Measurements from ENCODE around the gene PIBF1.
"Not testable (repeated sequence)": the region's sequence is repeated elsewhere in the genome, so short reads cannot be mapped to it uniquely, and the experiment has no call there.

Gene PIBF1

GRCh38 chr13:72781451-72782439, at the start of gene PIBF1, which contains the start of gene DIS3:
Gene PIBF1 (plus strand): TSS chr13:72782133. CDS start chr13:72783470, 1,337 bp downstream.
Gene DIS3 (minus strand): TSS chr13:72781900. CDS start chr13:72781832, 68 bp downstream.
- peak; percentile 99 for DNase-seq

GRCh38 chr13:72737033-72737432, 44.9 kb upstream of the PIBF1 start:
- no peak for DNase-seq

GRCh38 chr13:72740015-72740414, 41.9 kb upstream of the PIBF1 start:
- DNase-seq, result no peak

- DNase-seq, result no peak
Observed at GRCh38 chr13:72745260-72745659, 36.7 kb upstream of the PIBF1 start.

GRCh38 chr13:72751220-72751619, 30.7 kb upstream of the PIBF1 start:
- no peak for DNase-seq

GRCh38 chr13:72754111-72754510, 27.8 kb upstream of the PIBF1 start:
- no peak for DNase-seq

- no peak for DNase-seq
Observed at GRCh38 chr13:72757792-72758535, 24.0 kb upstream of the PIBF1 start.

- DNase-seq, result no peak
Observed at GRCh38 chr13:72760189-72760588, 21.7 kb upstream of the PIBF1 start.

GRCh38 chr13:72763411-72763810, 18.5 kb upstream of the PIBF1 start:
- no peak for DNase-seq

GRCh38 chr13:72774019-72774418, 7.9 kb upstream of the PIBF1 start:
- DNase-seq, result no peak

GRCh38 chr13:72782717-72783116, 784 bp downstream of the PIBF1 start:
- peak; percentile 28 for DNase-seq

- DNase-seq, result not testable (repeated sequence)
Observed at GRCh38 chr13:72784679-72785078, 2.7 kb downstream of the PIBF1 start.

GRCh38 chr13:72788831-72789230, 6.9 kb downstream of the PIBF1 start:
- no peak for DNase-seq

- no peak for DNase-seq
Observed at GRCh38 chr13:72792640-72793039, 10.7 kb downstream of the PIBF1 start.

- DNase-seq, result no peak
Observed at GRCh38 chr13:72798817-72799216, 16.9 kb downstream of the PIBF1 start.

GRCh38 chr13:72804301-72804700, 22.4 kb downstream of the PIBF1 start:
- DNase-seq, result no peak

GRCh38 chr13:72805676-72806346, 23.9 kb downstream of the PIBF1 start:
- peak; percentile 74 for DNase-seq

- DNase-seq, result not testable (repeated sequence)
Observed at GRCh38 chr13:72806514-72806913, 24.6 kb downstream of the PIBF1 start.

GRCh38 chr13:72808917-72809500, 27.1 kb downstream of the PIBF1 start:
- peak; percentile 59 for DNase-seq

GRCh38 chr13:72820156-72820897, 38.4 kb downstream of the PIBF1 start:
- DNase-seq, result no peak

- no peak for DNase-seq
Observed at GRCh38 chr13:72820898-72821279, 39.0 kb downstream of the PIBF1 start.

- no peak for DNase-seq
Observed at GRCh38 chr13:72823081-72823480, 41.1 kb downstream of the PIBF1 start.

All from hematopoietic multipotent progenitor cell treated with erythropoietin and hydrocortisone succinate and interleukin-3 and kit ligand, for 6 days (in vitro differentiated cells).